Thymus (tissue), 11 donors: ENCODE measurements around the gene GALNTL6. TPM values are rescaled to one million over a fixed set of nuclear protein-coding genes. Genes with fewer than 3 reads are reported as not detected.
"Not testable (repeated sequence)": the region's sequence is repeated elsewhere in the genome, so short reads cannot be mapped to it uniquely, and the experiment has no call there.

Experiments used
- DNase-seq, 9 donors: peaks; one replicate each; pipeline ENCODE4 v3.0.0-alpha.2; 2013; ENCODE audit warnings: low spot score in 9 of 9, low read depth in 6 of 9, missing footprints in 1 of 9
- H3K27ac ChIP-seq, 2 donors: one replicate each; pipeline ENCODE4 v1.5.1; 2013; ENCODE audit warnings: control low read depth in 1 of 2, low read depth in 1 of 2, low read length in 1 of 2, mild to moderate bottlenecking in 1 of 2, moderate library complexity in 1 of 2
- H3K27me3 ChIP-seq, 2 donors: one replicate each; pipeline ENCODE4 v1.5.1; 2013; ENCODE audit warnings: low read length in 1 of 2; ENCODE audit not compliant: control insufficient read depth in 2 of 2, insufficient read depth in 1 of 2
- H3K36me3 ChIP-seq, 2 donors: one replicate each; pipeline ENCODE4 v1.5.1; 2013; ENCODE audit warnings: low read length in 1 of 2, mild to moderate bottlenecking in 1 of 2, moderate library complexity in 1 of 2; ENCODE audit not compliant: control insufficient read depth in 2 of 2, insufficient read depth in 2 of 2
- H3K4me1 ChIP-seq, 2 donors: one replicate each; pipeline ENCODE4 v1.5.1; 2013; ENCODE audit warnings: low read length in 2 of 2; ENCODE audit not compliant: control insufficient read depth in 2 of 2, insufficient read depth in 2 of 2
- H3K4me3 ChIP-seq, 2 donors: one replicate each; pipeline ENCODE4 v1.5.1; 2013; ENCODE audit warnings: low read length in 2 of 2, control low read depth in 1 of 2, mild to moderate bottlenecking in 1 of 2
- H3K9me3 ChIP-seq, 2 donors: one replicate each; pipeline ENCODE4 v1.5.1; 2013; ENCODE audit warnings: low read length in 1 of 2, mild to moderate bottlenecking in 1 of 2; ENCODE audit not compliant: control insufficient read depth in 2 of 2, insufficient read depth in 1 of 2
- WGBS: extraction: QIAGEN DNeasy Blood & Tissue Kit; methylation state at CpG from one replicate; pipeline ENCODE4 v1.1.7; 2013; 5-methylcytosine and 5-hydroxymethylcytosine counted together
- polyA plus RNA-seq: library from polyadenylated mRNA; stranded (reverse); fragments of 200-250 nt; gene quantifications from one replicate; pipeline ENCODE4 v1.2.3, GENCODE V29; 2013
- total RNA-seq: library from RNA; stranded (reverse); fragments of 120-200 nt; gene quantifications from one replicate; pipeline ENCODE4 v1.2.4, GENCODE V29; 2013
- donor health status: healthy.

GALNTL6 gene
- total and polyA plus RNA-seq, 2 donors, result 0.05 TPM

- H3K27me3 ChIP-seq, result no peaks in the 10 kb centered on the region
- DNase-seq, result no peak
- H3K27ac ChIP-seq, result no peak overlapping the region
- H3K36me3 ChIP-seq, result no peaks in the 10 kb centered on the region
- H3K9me3 ChIP-seq, result no peaks in the 10 kb centered on the region
- WGBS, result 61% methylated on average over 3 of the region's 3 CpGs
- H3K4me3 ChIP-seq, result no peak overlapping the region
- no peaks in the 10 kb centered on the region for H3K4me1 ChIP-seq
Observed at GRCh38 chr4:172725581-172725980, 912.4 kb downstream of the GALNTL6 start.

GRCh38 chr4:172726001-172726423, 912.8 kb downstream of the GALNTL6 start:
- DNase-seq, result no peak
- 81% methylated on average over 15 of the region's 15 CpGs for WGBS
- H3K4me1 ChIP-seq, result no peaks in the 10 kb centered on the region
- no peaks in the 10 kb centered on the region for H3K9me3 ChIP-seq
- H3K27me3 ChIP-seq, result no peaks in the 10 kb centered on the region
- no peaks in the 10 kb centered on the region for H3K36me3 ChIP-seq
- no peak overlapping the region for H3K27ac ChIP-seq
- H3K4me3 ChIP-seq, result no peak overlapping the region

- no peaks in the 10 kb centered on the region for H3K9me3 ChIP-seq
- DNase-seq, result no peak
- no peaks in the 10 kb centered on the region for H3K4me1 ChIP-seq
- no peak overlapping the region for H3K27ac ChIP-seq
- H3K4me3 ChIP-seq, result no peak overlapping the region
- no peaks in the 10 kb centered on the region for H3K27me3 ChIP-seq
- no peaks in the 10 kb centered on the region for H3K36me3 ChIP-seq
- 97% methylated on average over 4 of the region's 4 CpGs for WGBS
Observed at GRCh38 chr4:172727631-172728030, 914.4 kb downstream of the GALNTL6 start.

- H3K4me3 ChIP-seq, H3K27me3 ChIP-seq, DNase-seq, H3K36me3 ChIP-seq, H3K4me1 ChIP-seq, H3K27ac ChIP-seq: not testable (repeated sequence)
- WGBS, result over 99% methylated on average over 3 of the region's 3 CpGs
- peaks cover 0 to 13% of the 10 kb centered on the region in 2 donors for H3K9me3 ChIP-seq
Observed at GRCh38 chr4:172733645-172734044, 920.4 kb downstream of the GALNTL6 start.

GRCh38 chr4:172734555-172734954, 921.4 kb downstream of the GALNTL6 start:
- 92% methylated on average over 4 of the region's 4 CpGs for WGBS
- no peaks in the 10 kb centered on the region for H3K36me3 ChIP-seq
- no peaks in the 10 kb centered on the region for H3K27me3 ChIP-seq
- peaks cover 0 to 13% of the 10 kb centered on the region in 2 donors for H3K9me3 ChIP-seq
- H3K4me3 ChIP-seq, result no peak overlapping the region
- DNase-seq, result no peak
- no peaks in the 10 kb centered on the region for H3K4me1 ChIP-seq
- H3K27ac ChIP-seq, result no peak overlapping the region

GRCh38 chr4:172736046-172736445, 922.8 kb downstream of the GALNTL6 start:
- Histone ChIP-seq H3K4me1 (no peaks in the 10 kb centered on the region), H3K36me3 (no peaks in the 10 kb centered on the region), H3K27me3 (no peaks in the 10 kb centered on the region), H3K4me3 (no peak overlapping the region), H3K9me3 (peaks cover 0 to 13% of the 10 kb centered on the region in 2 donors), H3K27ac (no peak overlapping the region)
- 88% methylated on average over 5 of the region's 5 CpGs for WGBS
- no peak for DNase-seq

GRCh38 chr4:172740434-172740833, 927.2 kb downstream of the GALNTL6 start:
- no peaks in the 10 kb centered on the region for H3K4me1 ChIP-seq
- no peak overlapping the region for H3K27ac ChIP-seq
- no peak for DNase-seq
- H3K27me3 ChIP-seq, result no peaks in the 10 kb centered on the region
- H3K9me3 ChIP-seq, result peaks cover 0 to 4% of the 10 kb centered on the region in 2 donors
- WGBS, result 95% methylated on average over 1 of the region's 1 CpG
- H3K36me3 ChIP-seq, result no peaks in the 10 kb centered on the region
- H3K4me3 ChIP-seq, result no peak overlapping the region

- WGBS, result 86% methylated on average over 1 of the region's 1 CpG
- no peak for DNase-seq
- Histone ChIP-seq H3K36me3 (no peaks in the 10 kb centered on the region), H3K4me1 (no peaks in the 10 kb centered on the region), H3K9me3 (no peaks in the 10 kb centered on the region), H3K4me3 (no peak overlapping the region), H3K27ac (no peak overlapping the region), H3K27me3 (no peaks in the 10 kb centered on the region)
Observed at GRCh38 chr4:172750910-172751309, 937.7 kb downstream of the GALNTL6 start.

GRCh38 chr4:172751550-172751949, 938.3 kb downstream of the GALNTL6 start:
- Histone ChIP-seq H3K4me3 (no peak overlapping the region), H3K9me3 (no peaks in the 10 kb centered on the region), H3K27me3 (no peaks in the 10 kb centered on the region), H3K4me1 (no peaks in the 10 kb centered on the region), H3K36me3 (no peaks in the 10 kb centered on the region), H3K27ac (no peak overlapping the region)
- no peak for DNase-seq
- 91% methylated on average over 2 of the region's 2 CpGs for WGBS
